SH-SY5Y (cell line): ENCODE results near the gene EXD3.

Experiments used
- GATA2 ChIP-seq: IDR thresholded peaks from 2 replicates; pipeline ENCODE4 v1.6.1; 2011; ENCODE audit warnings: mild to moderate bottlenecking, low read depth, low read length
- GATA3 ChIP-seq: IDR thresholded peaks from 2 replicates; pipeline ENCODE4 v1.6.1; 2011; ENCODE audit warnings: low read depth, mild to moderate bottlenecking, low read length, moderate library complexity

DNA sequence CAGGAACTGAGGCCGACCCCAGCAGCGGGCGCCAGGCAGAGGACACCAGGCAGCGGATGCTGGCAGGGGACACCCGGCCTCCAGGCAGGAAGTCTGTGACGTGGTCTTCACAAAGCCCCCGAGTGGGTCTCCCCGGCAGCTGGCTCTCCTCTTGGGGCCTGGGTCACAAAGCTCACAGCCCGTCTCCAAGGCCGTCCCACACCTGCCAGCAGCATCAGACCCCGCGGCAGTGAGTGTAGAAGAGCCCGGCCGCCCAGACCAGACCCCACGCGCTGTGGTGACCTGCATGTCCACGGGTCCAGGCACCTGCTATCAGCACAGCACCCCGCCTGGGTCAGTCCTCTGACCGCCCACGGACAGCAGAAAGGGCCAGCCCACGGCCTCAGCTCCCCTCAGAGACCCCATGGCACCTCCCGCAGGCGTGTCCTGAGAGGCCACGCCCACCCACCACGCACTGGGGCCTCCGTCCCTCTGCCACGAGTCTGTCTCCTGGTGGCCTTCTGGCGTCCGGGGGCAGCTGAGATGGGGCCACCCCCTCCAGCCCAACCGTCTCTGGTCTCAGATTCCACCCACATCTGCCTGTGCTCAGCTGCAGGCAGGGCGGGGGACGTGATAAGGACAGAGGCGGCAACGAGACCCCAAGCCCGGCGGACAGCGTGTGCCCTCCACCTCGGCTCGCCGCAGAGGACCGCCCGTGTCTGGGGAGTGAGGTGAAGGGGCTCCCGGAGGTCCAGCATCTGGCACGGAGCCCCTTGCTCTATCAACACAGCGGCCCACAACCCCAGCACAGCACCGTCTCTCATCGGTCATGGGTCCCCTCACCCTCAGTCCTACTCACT lies 34.2 kb downstream of the EXD3 start:
- TF ChIP-seq GATA3, result no peak
- no peak for TF ChIP-seq GATA2
